HG03439 (cell line): ENCODE data around the gene HMCN1.

ENCODE experiments used
- ATAC-seq: cut with Tn5 transposase; IDR thresholded peaks from one replicate; pipeline ENCODE4 v1.9.1; 2021; ENCODE audit warnings: mild to moderate bottlenecking, moderate library complexity; ENCODE audit not compliant: unreplicated experiment

Gene HMCN1

DNA sequence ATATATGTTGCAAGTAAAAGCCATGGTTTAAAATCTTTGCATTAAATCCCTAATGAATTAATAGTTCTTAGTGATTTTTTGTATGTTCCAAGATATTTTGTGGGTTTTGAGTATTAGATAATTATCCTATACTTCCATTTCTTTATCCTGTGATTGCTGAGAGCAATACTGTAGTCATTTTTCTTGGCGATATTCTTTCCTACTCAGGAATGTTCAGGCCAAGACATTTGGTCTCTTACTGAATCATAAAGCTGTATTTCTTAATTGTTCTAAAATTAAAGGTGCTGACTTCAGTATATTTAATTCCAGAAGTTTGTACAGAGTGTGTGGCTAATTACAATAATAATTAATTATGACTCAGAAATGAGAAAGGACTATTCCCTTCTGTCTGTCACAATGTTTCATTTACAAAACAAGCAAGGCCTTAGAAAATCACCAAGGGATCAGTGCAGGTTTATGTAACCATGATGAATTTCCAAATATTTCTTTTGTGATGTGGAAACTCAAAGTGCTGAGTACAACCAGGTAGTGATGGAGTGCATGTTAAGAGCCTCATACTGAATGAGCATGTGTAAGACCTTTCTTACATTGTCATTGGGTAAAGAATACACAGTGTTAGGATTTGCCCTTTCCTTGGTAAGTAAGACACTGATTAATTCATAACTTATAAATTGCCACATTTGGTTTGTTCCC is 161.2 kb downstream of the HMCN1 start:
- ATAC-seq: no peak

DNA sequence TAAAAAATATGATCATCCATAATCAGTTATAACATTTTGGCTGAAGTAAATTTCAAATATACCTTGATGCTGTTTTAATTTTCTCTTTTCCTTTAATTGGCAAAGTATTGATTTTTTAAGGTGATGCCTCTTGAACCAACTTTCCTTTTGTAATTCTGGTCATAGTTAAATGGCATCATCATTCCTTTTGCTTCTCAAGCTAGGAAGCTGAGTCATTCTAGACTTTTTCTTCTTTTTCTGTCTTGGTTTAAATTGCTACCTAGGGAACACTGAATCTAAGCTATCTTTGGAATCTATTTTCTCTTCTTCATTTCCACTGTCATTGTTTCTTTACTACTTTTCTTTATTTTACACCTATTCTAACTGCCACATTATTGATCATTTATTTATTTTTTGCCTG is 162.7 kb downstream of the HMCN1 start:
- no peak for ATAC-seq

DNA sequence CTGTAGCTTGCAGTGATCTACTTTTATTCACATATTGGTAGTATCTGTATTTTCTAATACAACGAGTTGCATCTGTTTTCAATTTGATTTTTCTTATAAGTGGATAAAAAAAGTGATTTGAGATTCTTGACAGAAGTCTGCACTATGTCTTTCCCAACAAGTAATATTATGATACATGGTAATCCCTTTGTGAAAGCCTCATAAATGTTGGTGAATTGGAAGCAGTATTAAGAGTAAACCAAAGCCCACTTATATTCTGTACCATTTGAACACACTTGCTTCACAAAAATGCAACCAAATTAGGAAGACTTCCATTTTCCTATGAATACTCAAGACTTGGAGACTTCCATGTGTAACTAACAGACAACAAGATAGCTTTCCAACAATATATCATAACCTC is 172.0 kb downstream of the HMCN1 start:
- no peak for ATAC-seq

DNA sequence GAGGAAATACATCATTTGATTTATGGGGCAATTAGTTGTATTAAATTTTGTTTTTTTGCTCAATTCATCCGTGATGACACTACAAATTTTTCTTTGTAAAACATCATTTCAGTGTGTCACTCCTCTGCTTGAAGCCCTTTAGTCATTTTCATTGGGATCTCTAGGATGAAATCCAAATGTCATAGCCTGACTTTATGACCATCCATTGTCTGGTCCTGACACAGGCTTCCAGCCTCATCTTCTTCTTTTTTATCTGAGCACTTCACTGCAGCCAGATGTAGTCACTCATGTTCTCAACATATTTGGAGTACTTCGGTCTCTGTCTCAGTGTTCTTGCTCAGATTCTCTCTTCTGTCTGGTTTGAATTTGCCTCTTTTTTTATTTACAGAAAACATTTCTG is 173.1 kb downstream of the HMCN1 start:
- no peak for ATAC-seq

DNA sequence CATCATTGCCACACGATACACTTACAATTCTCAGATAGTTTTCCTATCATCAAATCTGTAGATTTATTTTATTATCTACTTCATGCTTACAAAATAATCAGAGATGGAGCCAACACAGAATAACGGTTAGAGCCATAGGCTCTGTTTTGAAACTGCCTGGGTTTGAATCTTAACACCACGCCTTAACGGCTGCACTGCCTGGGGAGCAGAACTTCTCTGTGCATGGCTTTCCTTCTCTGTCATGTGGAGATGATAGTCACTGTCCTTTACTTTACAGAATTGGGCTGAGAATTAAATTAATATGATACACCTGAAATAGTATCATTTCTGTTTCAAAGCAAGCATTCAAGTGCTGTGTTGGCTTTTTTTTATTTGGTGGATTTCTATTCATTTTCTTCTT is 177.8 kb downstream of the HMCN1 start:
- ATAC-seq: no peak

DNA sequence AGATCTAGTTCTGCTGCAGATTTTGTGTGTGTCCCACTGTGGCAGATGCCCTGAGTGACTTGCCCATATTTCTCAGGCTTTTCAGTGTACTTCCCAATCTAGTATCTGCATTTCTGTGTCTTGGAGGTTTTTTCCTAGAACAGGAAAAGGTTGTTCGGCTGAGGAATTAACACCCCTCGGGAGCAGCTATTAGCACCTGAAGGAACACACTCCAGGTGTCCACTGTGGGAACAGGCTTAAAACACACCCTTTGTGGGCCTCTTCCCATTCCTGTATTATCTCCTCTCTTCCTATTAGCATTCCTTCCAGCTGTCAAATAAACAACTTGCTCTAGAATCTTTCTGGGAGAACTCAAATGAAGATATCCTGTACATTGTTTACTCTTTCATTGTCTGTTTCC is 178.3 kb downstream of the HMCN1 start:
- ATAC-seq: no peak

DNA sequence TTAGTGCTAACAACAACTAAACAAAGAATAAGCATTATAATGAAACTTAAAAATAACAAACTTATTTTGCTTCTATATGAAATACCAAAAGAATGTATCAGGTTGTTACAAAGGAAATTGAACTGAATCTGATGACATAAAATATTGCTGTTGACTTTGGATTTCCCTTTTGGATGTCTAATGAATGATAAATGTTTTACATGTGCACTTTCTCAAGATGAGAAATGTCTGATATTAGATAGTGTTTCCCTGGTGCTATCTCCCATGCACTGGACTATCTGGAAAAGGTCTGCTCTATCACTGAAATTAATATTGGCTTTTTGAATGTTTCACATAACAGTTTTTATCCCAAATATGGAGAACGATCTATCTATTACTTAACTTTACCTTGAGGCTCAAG is 179.9 kb downstream of the HMCN1 start:
- ATAC-seq: no peak

DNA sequence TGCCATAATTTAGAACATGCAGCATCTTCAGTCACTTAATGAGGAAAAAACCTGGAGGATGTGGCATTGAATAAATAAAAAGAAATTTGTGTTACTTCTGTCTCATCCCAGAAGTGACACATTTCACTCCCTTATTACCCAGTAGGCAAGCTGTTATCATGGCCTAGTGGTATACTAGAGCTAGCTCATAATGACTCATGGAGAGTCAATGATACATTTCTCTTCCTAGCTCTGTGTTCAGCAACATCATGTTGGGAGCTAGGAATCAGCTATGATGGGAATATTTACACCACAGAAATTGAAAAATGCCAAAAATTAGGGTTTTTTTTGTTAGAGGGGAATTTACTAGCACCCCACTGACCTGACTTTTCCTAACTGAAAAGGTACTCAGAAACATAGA is 182.7 kb downstream of the HMCN1 start:
- no peak for ATAC-seq

DNA sequence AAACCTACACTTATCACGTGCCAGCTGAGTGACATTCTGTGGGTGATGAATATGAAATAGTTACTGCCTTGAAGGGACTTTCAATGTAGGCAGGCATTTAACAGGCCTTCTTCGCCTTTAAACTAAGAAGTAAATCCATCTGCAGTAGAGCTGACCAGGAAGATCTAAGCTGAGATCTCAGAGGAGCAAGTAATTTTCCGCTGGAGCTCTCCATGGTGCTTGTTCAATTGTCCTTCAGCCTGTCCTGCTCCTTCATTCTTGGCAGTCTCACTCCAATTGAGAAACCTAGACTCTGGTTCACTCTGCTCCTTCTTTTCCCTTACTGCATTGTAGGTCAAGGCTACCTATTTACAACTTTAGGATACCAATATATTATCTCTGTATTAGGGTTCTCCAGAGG is 183.5 kb downstream of the HMCN1 start:
- ATAC-seq: no peak

DNA sequence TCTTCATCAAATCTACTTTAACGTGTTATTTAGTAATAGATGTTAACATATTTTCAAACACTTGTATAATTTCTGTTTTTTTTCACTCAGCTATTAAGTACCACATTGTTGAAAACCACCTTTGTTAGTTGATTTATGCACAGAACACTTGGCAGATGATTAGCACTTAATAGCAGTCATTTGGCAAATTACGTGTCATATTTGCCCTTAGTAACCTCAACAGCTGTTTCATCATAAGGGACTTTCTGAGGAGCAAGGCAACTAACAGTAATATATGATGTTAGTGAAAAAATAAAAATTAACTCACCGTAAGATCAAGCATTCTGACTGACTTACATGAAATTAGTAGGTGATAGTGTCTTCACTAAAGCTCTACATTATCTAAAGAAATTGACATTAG is 186.4 kb downstream of the HMCN1 start:
- ATAC-seq: no peak

DNA sequence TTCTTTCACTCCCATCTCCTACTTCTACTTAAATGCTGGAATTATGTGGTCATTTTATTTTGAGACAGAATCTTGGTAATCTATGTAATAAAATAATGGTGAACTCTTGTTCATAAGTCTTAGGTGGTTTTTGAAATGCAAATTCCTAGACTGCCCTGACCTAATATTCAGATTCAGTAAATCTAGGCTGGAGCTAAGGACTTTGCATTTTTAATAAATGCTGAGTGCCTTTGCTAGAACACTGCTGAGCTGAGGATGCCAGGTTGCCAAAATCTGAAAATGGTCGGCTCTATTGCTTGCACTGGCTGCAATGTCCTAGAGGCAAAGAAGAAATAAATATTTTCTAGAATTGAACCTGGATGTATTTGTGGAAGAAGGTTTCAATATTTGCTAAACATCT is 187.4 kb downstream of the HMCN1 start:
- no peak for ATAC-seq

DNA sequence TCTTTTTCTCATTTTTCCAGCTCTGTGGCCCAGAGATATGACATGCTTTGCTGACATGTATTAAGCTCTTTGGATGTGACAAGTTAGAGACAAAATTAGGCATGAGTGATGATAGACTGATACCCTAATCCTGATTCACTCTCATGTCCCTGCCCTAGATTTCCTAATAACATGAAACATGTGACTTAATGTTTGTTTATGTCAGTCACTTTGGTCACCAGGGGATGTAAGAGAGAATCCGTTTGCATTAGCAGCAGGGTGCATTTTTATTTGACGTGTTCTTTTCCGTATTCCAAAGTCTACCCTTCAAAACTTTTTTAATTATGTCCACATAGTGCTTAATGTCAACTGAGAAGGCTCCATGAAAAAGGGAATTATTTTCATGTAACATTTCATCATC is 192.4 kb downstream of the HMCN1 start:
- ATAC-seq: no peak

DNA sequence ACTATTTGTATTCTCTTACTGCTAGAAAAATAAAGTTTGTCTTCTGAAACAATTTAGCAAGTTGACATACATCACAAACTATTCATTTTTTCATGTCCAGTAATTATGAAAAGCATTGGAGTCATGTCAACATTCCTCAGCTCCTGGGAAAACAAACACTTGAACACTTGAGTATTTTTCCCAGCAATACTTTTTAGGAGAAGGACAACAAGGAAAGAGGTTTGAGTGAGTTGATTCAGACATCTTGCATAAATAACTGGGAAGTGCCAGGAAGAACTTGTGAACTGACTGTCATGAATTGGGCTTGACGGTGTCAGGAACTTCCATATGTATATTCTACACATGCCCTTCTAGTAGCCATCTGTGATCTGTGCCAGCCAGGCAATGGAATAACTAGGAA is 195.6 kb downstream of the HMCN1 start:
- no peak for ATAC-seq

DNA sequence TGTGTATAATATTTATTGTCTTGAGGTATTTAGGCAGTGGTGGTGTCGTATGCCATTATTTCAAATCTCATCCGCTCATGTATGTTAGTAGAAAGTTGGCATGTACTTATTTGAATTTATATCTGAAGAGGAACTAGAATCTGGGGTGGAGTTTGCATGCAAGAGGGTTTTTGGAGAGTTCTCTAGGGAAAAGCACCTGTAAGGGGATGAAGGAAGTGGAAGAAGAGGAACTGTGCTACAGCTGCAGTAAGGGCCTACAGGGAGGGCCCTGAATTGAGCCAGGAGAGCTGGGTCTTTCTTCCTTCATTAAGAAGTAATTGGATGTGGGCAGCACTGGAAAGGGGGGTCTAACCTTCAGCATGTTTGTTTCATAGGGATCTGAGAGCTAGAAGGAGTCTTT is 197.2 kb downstream of the HMCN1 start:
- no peak for ATAC-seq

DNA sequence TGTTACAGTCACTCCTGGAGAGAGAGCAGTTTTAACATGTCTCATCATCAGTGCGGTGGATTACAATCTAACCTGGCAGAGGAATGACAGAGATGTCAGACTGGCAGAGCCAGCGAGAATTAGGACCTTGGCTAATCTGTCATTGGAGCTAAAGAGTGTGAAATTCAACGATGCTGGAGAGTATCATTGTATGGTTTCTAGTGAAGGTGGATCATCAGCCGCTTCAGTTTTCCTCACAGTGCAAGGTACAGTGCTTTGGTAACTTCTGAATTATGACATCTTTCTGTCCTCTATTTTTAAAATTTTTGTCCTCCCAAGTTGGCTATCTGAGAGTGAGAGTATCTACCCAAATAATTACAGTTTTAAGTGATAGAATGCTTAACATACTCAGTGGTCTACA is 199.4 kb downstream of the HMCN1 start:
- ATAC-seq: no peak

DNA sequence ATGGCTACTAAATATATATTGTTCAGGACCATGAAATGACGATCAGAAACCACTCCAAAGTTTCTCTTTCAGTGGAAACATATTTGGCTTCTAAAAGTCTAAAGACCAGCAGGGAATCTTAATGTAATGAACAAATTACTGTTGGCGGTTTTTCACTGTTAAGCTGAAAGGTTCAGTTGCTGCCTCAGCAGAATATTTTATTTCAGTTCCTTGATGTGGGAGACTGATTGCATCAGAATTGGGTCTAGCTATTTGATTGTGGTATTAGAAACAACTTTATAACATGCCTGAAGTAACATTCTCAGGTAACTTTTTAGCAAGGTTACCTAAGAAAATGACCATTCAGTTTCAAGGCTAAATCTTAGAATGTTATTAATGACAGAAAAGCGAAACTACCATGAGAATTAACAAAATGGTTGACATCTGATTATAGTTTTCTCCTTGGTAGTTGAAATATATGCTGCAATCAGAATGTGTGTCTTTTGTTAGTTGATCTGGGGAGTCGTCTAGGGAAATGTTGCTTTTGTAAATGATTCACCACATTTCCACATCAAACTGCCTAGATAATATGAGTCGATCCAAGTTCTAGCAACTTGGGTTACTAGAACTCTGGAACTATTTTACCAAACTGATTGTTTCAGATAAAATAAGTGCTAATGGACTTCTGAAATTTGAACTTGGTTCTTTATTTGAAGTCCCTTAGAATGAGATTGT is 200.4 kb downstream of the HMCN1 start:
- ATAC-seq: no peak

DNA sequence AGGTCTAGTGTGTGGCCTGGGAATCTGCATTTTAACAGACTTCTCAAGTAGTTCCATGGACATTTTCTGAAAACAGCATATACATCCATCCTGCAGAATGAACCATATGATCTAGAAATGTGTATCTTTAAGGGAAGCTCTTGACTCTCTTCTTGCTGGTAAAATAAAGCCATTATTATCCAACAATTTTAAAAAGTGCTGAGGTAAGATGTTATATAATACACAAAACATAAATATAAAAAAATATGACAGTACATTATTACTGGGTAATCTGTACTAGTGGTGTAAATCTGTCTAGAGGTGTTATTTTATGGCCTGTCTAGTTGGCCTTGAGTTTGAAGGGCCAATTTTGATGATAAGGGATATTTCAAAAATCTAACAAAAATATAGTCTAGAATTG is 201.2 kb downstream of the HMCN1 start:
- no peak for ATAC-seq

DNA sequence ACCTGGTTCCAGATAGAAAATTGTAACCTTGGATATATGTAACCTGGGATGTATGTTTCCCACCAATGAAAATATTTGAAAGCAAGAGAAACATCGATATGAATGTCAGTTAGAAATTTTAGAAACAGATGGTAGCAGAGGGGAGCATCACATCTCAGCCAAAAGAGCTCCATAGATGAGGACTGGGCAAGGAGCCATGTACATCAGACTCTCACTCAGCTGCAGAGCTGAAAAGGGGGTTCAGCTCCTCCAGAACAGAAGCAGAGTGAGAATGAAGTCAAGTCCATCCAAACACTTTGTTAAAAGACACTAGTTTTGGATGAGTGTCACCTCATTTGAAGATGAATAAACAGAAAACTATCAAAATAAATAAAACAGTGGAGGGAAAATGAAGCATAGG is 202.4 kb downstream of the HMCN1 start:
- ATAC-seq: no peak

DNA sequence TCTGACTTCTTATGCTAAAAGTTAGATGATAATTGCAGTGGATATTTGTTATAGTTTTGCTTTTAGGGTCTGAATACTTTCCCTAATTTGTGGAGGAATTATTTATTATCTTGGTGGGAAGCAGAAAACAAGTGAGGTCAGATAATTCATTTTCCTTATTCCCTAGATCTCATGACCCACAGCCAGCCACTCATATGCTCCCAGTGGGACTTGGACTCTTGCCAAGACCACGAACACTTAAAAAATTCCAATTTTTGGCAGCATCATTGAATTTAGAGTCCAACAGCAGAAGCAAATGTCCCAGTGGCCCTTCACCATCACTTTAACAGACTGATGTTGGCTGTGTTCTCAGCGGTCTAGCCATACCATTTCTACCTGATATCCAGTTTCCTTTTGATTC is 204.2 kb downstream of the HMCN1 start:
- no peak for ATAC-seq

DNA sequence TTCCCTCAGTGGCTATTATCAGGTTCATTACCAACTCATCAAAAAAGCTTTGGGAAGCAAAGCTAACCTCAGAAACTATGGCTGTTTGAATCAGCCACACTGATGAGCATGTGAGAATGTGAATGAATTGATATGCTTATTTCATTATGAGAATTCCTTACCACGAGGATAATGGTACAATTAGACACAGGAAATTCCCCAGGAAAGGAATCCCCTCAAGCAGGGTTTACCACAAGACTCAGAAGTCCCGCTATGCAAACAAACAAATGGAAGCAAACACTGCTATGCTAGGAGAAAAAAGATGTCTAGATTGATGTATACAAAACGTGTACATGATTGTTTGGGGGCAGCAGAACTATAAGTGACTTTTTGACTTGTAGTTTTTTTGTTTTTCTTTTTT is 205.0 kb downstream of the HMCN1 start:
- no peak for ATAC-seq

DNA sequence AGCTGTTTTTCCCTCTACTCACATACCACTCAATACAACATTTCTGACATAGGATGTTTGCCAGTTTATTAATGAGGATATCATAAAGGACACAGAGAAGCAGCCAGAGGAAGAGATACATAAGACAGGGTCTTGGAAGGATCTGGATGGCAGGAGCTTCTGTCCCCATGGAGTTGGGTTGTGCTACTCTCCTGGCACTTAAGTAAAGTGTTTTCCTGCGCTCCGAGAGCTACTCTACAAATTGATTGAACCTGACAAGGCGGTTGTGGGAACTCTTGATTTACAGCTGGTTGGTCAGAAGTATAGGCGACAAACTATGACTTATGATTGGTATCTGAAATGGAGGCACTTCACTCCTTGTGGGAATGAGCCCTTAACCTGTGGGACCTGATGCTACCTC is 208.8 kb downstream of the HMCN1 start:
- ATAC-seq: no peak

DNA sequence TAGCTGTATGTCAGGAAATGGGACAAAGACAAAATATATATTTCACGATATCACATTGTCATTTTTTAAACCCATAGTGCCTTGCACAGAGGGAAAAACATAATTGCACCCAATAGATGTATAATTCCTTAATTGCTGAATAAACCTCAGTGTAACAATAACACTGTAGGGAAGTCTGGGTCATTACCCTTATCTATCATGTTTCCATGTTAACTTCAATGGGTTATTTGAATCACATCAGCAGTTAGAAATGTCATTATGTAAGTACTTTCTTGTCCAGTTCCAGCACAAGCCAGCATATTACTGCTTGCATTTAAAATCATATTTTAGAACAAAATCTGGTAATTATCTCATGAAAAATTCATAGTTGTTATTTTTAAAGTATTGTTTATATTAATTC is 222.7 kb downstream of the HMCN1 start:
- ATAC-seq: no peak
